ENCODE measurements around the gene LCP2.

LCP2 gene

GRCh38 chr5:170294556-170294955 is 3.0 kb downstream of the LCP2 start:
- DNase-seq = no peak

- no peak for DNase-seq
Measured at GRCh38 chr5:170294057-170294456, 3.5 kb downstream of the LCP2 start.

GRCh38 chr5:170293273-170293672 is 4.3 kb downstream of the LCP2 start:
- DNase-seq = peak; percentile 91

GRCh38 chr5:170292179-170293104 is 5.1 kb downstream of the LCP2 start:
- no peak for DNase-seq

- DNase-seq = no peak
Measured at GRCh38 chr5:170290498-170290897, 7.1 kb downstream of the LCP2 start.

GRCh38 chr5:170289764-170290163 is 7.8 kb downstream of the LCP2 start:
- DNase-seq = no peak

- DNase-seq = no peak
Measured at GRCh38 chr5:170289121-170289520, 8.5 kb downstream of the LCP2 start.

- no peak for DNase-seq
Measured at GRCh38 chr5:170288551-170288950, 9.0 kb downstream of the LCP2 start.

- no peak for DNase-seq
Measured at GRCh38 chr5:170288151-170288550, 9.4 kb downstream of the LCP2 start.

GRCh38 chr5:170287532-170287931 is 10.0 kb downstream of the LCP2 start:
- DNase-seq = no peak

GRCh38 chr5:170286386-170286925 is 11.1 kb downstream of the LCP2 start:
- no peak for DNase-seq

- DNase-seq = no peak
Measured at GRCh38 chr5:170285181-170285580, 12.4 kb downstream of the LCP2 start.

GRCh38 chr5:170284231-170284630 is 13.3 kb downstream of the LCP2 start:
- no peak for DNase-seq

GRCh38 chr5:170283296-170283695 is 14.3 kb downstream of the LCP2 start:
- DNase-seq = no peak

GRCh38 chr5:170280011-170280493 is 17.5 kb downstream of the LCP2 start:
- DNase-seq = no peak

- no peak for DNase-seq
Measured at GRCh38 chr5:170279459-170279817, 18.1 kb downstream of the LCP2 start.

GRCh38 chr5:170278611-170279458 is 18.7 kb downstream of the LCP2 start:
- DNase-seq = peak; percentile 97

- no peak for DNase-seq
Measured at GRCh38 chr5:170277867-170278281, 19.7 kb downstream of the LCP2 start.

- no peak for DNase-seq
Measured at GRCh38 chr5:170276140-170276539, 21.4 kb downstream of the LCP2 start.

- no peak for DNase-seq
Measured at GRCh38 chr5:170275376-170275994, 22.1 kb downstream of the LCP2 start.

- DNase-seq = no peak
Measured at GRCh38 chr5:170273968-170274710, 23.4 kb downstream of the LCP2 start.
